HG02885 (cell line): Measurements from ENCODE around the gene SYNDIG1L.
"Not testable (repeated sequence)": the region's sequence is repeated elsewhere in the genome, so short reads cannot be mapped to it uniquely, and the experiment has no call there.

ENCODE experiments used
- ATAC-seq: cut with Tn5 transposase; IDR thresholded peaks from one replicate; pipeline ENCODE4 v1.9.1; 2021; ENCODE audit warnings: mild to moderate bottlenecking; ENCODE audit not compliant: unreplicated experiment, poor library complexity

Gene SYNDIG1L

DNA sequence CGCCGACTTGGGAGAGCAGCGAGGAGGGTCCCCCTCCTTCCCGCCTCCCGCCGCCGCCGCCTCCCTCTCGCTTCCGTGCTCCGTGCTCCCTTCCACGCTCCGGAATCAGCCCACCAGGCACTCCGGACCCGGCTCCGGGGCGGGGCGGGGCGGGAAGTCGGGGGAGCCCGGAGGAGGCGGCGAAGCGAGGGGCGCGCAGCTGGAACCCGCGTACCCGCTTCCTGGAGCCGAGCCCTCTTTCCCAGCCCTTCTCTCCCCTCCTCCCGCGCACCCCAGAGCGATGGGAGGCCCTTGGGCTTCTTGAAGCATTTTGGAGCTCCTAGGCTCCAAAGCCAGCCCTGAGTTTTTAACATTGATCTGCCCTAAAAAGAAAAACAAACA lies at the start of gene SYNDIG1L:
TSS of gene SYNDIG1L (minus strand) at position 9 of the 381 bp plus-strand sequence. CDS start 16,466 bp downstream, outside the sequence.
- no peak for ATAC-seq

DNA sequence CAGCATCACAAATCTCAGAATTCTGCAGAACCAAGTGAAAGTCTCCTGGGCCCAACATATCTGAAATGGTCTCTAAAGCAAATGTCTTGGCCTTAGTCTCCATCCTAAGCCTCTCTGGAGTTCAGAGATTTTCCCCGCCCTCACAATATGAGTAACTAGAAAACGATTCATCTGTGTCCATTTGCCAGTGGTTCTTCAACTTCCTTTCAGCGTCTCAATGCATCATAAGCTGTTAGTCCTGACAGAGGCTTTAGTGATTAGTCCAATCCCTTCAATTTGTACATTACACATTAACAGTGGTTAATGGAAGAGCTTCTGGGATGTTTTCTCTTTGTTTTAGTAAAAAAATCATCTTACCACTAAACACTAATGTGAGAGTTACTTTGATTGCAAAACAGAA lies 49.7 kb upstream of the SYNDIG1L start:
- ATAC-seq: no peak

DNA sequence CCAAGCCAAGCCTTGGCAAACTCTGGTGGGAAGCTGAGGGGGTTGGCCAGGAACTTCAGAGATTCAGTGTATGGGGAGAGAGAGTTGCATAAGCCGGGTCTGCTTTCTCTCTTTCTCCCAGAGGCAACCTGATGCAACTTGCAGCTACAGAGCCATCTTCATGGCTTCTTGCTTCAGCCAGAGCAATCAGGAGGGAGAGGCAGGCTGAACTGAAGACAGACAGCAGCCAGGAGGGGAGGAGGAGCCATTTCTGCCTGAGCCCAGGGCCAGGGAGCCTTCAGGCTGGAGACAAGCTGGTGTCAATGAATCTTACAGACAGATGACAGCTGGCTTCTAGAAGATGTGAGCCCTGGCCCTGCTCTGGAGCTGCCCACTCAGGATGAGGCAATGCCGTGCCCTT lies 48.4 kb upstream of the SYNDIG1L start:
- ATAC-seq: no peak

DNA sequence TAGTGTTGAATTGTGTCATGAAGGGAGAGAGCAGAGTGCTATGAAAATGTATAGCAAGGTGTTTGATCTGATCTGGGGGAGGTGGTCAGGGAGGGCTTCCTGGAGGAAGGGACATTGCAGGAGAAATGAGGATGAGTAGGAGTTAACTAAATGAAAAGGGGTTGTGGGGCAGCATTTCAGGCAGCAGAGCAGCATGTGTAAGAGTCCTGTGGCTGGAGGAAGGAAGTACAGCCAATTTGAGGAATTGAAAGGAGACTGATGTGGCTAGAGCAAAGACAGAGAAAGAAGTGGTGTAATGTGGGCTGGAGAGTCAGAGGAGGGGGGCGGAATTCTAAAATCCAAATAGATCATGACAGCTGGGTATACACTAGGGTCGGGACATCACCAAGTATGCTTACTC lies 46.6 kb upstream of the SYNDIG1L start:
- no peak for ATAC-seq

DNA sequence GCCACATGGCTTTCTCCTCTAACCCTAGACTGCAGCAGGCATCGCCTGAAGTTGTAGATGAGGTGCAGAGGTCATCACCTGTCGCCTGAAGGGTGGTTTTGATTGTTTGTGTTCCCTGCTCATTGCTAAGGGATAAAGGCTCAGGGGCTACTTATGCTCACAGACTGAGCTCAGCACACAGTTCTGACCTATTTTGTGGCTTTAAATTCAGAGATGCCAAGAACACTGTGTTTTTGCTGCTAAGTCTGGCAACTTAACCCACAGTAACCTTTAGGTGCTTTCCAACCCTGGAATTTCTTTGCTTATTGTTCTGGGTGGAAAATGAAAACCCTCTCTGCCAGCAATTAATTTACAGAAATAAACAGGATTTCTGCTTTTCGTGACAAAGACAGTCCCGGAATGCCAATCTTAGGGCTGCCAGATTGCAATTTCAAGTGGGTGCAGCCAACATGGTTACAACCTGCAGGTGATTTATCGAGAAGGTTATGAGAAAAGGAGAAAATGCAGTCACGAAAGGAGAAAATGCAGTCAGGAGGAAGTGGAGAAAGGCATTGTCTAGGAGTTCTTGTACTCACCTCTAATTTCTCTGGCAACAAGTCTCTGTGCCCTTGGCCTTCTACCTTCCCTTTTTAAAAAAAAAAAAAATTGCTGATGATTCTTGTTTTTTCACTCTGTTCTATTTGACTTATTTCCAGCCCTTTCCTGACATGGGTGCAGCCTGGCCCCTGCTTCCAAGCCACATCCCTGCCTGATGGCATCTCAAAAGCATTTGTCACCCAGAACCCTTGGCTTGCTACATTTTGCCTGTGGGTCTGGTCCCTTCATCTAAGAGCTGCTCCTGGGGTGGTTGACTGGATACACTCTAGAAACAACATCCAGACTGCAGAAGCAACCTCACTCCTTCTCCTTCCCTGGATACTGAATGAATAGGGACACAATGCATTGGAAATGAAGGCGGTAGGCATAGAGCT lies 43.8 kb upstream of the SYNDIG1L start:
- ATAC-seq: no peak

DNA sequence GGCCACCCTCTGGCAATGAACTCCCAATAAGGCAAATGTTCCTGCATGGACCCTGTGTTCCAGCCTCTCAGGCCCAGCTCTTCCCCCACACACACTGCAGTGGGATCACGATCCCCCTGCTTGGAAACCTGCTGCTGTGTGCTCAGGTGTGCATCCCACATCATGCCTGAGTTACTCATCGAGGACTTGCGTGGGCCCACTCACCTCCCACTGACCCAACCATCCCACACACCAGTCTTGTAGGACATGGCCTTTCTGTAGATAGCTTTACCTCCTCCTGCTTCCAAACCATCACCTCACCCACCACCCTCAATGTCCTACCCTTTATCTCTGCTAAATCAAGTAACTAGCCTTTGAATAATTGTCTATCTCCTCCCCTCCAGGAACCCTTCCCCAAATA lies 42.5 kb upstream of the SYNDIG1L start:
- no peak for ATAC-seq

DNA sequence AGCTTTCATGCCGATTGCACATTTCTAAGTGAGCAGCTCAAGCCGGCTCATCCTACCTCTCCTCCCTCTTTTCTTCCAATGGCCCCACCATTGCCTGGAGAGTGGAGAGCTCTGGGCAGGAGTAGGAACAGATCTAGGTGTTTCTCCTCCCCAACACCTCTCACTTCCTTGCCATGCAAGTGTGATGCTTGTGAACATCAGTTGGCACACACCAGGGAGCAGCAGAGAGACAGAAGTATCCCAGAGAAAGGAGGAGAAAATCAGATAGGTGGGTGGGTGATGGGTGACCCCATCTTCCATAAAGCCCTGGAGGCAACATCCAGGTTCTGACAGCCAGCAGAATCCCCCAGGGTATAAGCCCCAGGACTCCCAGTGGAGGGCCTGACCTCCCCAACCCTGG lies 39.3 kb upstream of the SYNDIG1L start:
- ATAC-seq: no peak

DNA sequence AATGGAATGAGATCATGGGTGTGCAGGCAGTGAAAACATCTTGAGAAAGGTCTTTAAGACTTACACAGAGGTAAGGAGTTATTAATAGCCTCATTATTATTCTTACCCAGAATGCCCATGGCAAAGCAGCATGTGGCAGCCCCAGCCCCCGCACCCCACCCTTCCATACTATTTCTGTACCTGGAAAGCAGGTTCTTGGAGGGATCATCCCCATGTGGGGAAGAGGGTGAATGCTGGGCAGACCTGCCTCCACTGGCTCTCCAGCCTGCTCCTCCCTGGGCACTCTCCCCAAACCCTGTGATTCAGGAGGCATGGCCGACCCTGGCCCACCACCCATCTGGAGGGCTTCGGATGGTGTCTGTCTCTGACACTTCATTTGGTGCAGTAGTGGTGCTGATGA lies 38.8 kb upstream of the SYNDIG1L start:
- no peak for ATAC-seq

DNA sequence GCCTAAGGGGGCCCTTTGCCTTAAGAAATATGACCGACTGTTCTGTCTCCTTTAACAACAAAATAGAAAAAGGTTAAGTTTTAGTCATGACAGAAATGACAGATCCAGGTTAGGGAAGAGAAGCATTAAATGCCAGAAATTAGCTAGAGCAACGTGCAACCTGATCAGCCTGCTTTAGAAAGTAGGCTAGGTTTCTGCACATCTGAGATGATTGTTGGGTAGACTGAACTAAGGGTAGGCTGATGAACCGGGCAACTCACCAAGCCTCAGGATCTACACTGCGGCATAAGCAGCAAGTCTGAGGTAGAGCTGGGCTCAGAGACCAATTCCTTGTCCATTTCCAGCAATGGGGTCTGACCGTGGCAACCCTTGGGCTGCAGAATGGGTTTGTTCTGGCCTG lies 37.7 kb upstream of the SYNDIG1L start:
- no peak for ATAC-seq

DNA sequence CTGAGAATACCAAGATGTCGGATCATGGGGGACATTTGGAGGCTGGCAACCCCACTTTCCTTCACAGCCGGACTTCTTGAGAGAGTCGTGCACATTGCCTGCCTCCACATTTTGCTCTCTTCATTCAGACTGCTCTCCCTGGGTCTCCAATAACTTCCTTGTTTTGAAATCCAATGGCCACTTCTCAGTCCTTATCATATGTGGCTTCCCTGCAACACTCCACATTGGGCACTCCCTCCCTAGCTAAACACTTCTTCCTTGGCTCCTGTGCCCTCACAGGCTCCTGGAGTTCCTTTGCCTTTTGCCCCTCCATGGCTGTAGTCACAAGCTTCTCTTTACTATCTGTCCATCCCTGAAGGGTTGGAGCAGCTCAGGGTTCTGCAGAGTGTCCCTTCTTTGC lies 37.0 kb upstream of the SYNDIG1L start:
- no peak for ATAC-seq

DNA sequence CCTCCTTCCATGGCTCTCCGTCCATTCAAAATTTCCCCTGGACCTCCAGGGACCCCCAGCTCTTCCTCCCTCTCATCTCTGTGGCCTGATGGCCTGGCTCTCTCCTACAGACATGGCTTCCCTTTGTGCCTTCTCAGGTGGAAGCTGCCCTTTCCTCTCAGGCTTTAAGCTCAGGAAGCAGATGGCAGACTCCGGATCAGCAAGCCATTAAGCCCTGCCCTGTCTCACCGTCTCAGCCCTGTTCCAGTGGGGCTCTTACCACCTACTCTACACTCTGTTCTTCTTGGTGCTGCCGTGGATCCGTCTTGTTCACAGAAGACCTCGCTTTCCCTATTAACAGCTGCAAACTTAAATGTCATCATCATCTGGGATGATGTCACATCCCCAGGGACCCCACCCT lies 34.0 kb upstream of the SYNDIG1L start:
- no peak for ATAC-seq

DNA sequence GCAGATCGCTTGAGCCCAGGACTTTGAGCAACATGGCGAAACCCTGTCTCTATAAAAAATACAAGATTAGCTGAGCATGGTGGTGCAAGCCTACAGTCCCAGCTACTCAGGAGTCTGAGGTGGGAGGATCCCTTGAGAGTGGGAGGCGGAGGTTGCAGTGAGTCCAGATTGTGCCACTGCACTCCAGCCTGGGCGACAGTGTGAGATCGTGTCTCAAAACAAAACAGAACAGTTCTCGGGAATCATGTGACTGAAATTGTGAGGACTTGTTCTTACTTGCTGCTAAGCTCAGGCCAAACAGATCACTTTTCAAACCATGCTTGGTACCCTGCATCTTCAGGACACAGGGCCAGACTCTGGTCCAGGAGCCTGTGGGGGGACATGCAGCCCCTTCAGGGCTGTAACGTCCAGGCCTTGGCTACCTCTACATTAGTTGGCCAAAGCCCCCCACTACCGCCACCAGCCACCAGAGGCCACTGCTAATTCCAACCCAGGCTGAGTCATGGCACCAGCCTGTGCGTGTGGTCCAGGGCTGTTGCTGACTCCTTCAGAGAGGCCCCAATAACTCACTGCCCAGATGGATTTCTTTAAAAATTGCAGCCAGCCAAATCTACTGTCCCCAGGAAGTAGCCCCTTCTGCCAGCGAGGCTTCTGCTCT lies 33.4 kb upstream of the SYNDIG1L start:
- ATAC-seq: peak; percentile 57

DNA sequence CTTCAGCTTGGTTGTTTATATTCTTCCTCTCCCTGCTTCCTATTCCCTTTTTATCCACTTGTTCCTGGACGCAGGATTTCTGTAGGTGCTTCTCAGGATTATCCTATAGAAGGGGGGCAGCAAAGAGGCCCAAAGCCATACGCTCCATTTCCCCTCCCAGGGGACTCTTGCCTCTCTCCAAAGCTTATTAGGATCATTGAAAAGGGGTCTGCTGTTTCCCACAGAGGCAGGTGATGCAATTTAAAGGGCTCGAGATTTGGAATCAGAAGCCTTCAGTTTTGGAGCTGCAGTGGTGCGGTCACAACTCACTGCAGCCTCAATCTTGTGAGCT lies 31.5 kb upstream of the SYNDIG1L start:
- ATAC-seq: no peak

DNA sequence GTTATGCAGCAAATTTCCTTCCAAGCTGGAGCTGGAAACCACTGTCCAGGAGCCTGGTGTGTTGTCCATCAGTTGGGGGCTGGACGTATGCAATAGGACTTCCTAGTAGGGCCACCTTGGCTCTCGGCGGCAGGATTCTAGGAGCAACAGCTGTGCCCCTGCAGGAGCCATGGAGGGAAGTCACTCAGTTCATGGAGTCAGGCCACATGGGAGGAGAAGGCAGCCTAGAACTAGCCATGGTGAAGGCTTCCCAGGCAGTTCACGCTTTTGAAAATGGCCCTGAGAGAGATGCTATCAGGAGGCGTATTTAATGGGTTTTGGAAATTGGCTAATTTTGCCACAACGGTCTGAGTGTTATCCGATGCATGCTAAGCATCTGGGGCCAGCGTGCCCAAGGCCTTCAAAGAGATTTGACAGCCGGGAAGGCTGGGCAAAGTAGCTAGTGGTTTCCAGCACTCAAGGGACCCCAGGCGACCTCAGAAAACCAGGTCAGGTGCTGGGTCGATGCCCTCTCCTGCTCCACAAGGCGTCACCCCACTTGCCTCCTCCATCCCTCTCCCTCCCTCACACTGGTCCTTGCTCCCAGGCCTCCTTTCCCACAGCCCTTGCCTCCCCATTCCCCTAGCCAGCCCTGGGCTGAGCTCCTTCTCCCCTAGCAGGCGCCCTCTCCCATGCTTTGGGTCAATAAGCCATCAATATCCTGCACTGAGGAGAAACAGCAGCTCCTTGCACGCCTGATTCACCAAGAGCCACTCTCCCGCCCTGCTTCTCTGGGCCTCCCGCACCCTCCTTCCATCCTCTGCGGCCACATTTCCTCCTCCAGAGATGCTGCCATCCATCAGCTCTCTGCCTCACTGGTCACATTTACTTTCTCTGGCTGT lies 30.9 kb upstream of the SYNDIG1L start:
- ATAC-seq: no peak

DNA sequence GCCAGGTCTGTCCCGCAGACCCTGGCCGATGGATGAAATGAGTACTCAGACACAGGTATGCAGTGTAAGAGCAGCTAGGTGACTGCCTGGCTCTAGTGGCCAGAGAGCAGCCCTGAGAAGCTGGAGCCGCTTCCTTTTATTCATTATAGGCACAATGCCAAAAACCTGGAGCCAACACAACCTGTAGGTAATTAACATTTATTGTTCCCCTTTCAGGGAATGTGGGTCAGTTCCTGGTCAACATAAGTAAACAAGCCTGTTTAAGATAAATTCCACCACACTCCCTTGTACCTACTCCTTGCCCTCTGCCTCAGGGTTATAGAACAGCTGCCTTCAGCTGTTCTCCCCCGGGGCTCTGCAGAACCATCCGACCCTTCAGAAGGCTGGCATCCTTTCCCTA lies 28.4 kb upstream of the SYNDIG1L start:
- not testable (repeated sequence) for ATAC-seq

DNA sequence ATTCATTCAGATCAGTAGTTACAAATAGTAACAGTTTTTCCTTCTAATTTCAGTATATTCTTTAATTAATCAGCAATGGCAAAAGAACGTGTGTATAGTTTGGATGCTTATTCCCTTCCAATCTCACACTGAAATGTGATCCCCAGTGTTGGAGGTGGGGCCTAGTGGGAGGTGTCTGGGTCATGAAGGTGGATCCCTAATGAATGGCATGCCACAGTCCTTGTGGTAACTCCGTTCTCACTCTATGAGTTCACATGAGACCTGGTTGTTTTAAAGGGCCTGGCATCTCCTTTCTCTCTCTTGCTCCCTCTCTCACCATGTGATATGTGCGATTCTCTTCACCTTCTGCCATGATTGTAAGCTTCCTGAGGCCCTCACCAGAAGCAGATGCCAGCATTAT lies 18.9 kb upstream of the SYNDIG1L start:
- no peak for ATAC-seq

DNA sequence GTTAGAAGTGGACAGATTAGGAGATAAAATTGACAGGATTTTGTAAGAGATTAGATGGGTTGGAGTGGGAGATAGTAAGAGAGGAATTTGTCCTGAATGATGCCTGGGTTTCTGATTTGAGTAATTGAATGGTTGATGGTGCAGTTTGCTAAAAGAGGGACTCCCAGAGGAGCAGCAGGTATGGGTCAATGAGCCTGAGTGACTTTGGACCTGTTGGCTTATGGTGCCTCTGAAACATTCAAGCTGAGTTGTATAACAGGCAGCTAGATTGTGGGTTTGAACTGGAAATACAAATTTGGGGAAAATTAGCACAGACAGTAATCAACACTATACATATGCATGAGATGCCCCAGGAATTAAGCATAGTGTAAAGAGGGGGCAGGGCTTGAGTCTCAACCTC lies 16.7 kb upstream of the SYNDIG1L start:
- no peak for ATAC-seq

DNA sequence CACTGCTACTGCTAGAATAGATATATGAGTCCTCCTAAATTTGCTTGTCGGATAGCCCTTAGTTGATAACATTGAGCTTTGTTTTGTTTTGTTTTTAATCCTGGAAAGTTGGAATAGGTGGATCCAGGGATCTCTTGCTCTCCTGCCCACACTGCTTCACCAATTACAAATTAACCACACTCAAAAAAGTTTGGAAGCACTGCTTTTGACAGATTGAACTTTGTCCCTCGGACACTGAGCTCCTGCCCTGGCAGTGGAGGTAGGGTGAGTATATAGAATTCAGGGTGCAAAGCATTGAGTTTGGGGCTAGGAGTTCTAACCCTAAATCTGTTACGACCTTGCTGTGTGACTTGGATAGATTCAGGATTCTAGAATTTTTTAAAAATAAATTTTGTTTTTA lies 15.1 kb upstream of the SYNDIG1L start:
- ATAC-seq: no peak

DNA sequence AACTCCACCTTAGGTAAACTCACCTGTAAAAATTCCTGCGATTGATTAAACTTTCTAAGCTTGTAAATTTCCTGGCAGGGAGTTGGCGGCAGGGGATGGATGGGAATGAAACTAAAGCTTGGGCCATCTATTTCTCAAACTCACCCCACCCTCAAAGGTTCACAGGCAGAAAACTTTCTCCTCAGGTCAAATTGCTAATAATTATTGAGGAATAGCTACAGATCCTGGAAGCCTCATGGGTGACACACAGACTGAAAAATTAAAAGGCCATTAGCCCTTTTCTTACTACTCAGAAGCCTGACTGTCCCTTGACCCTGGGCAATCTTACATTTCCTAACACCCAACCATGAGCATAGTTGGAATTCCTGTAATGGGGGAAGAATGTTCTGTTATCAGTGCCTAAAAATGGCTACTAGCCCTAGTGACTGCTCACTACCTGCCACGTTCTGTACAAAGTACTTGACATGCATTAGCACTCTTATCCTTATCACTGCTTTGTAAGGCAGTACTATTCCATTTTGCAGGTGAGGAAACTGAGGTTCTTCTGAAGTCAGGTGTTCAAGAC lies 12.4 kb upstream of the SYNDIG1L start:
- no peak for ATAC-seq

DNA sequence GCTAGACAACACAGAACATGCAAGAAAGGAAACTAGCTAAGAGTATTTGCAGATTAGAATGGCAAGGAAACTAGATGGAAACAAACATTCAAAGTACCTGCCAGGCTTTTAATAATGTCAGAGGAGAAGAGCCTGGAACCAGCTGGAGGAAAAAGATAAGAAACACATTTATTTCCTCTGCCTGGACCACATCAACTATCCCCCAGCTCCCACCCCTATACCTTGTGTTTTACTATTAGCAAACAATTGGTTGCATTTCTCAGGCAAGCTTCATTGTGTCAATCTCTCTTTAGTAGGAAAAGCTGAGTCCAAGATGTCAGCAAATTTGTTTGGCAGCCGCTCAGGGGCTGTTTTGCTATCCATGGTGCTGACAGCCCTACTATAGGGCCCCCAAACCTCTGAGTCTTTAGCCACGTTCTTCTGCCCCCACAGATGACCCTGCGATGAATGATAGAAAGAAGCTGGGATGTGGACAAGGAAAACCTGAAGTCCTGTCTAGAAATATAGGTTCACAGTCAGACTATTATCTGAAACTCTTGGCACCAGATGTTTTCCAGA lies 11.6 kb upstream of the SYNDIG1L start:
- no peak for ATAC-seq
